GM18867 (cell line): ENCODE measurements around the gene VAMP7.
A peak's percentile ranks its signal among the peaks of the same experiment; 100 is the strongest.
"Not testable (repeated sequence)": the region's sequence is repeated elsewhere in the genome, so short reads cannot be mapped to it uniquely, and the experiment has no call there.

Experiments used
- ATAC-seq: cut with Tn5 transposase; IDR thresholded peaks from one replicate; pipeline ENCODE4 v1.9.1; 2021; ENCODE audit warnings: mild to moderate bottlenecking, moderate library complexity; ENCODE audit not compliant: unreplicated experiment

The VAMP7 gene

DNA sequence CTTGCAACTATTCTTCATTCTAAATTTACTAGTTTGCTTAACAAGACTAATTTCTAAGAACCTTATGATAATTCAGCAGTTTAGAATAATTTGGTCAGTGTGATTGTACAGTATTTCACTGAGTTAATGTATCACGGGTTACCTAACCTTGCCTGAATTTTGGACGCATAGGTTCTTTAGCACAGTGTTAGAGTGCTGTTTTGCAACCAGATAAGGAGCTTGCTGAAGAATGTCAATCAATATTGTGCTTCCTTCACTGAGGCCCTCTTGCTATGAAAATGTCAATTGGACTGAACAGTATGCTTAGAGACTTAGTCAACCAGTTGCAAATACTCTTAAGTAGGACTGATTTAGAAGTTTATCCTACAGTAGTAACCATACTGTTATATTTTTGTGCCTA is 19.6 kb downstream of the VAMP7 start:
- ATAC-seq: no peak

DNA sequence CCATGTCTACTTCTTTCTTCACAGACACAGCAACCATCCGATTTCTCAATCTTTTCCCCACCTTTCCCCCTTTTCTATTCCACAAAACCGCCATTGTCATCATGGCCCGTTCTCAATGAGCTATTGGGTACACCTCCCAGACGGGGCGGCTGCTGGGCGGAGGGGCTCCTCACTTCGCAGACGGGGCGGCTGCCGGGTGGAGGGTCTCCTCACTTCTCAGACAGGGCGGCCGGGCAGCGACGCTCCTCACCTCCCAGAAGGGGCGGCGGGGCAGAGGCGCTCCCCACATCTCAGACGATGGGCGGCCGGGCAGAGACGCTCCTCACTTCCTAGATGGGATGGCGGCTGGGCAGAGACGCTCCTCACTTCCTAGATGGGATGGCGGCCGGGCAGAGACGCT is 26.5 kb downstream of the VAMP7 start:
- ATAC-seq: not testable (repeated sequence)

DNA sequence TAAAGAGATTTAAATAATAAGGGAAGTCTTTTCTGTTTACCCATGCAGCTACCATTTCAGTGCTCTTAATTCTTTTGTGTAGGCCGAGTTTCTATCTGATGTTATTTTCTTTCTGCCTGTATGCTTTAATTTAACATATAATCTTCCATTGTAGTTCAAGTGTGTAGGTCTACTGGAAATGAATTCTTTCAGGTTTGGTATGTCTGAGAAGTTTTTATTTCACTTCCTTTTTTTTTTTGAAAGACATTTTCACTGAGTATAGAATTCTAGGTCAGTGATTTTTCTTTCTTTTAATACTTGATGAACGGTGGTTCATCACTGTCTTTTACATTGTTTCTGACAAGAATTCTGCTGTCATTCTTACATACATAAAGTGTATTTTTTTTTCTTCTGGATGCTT is 42.1 kb downstream of the VAMP7 start:
- no peak for ATAC-seq

DNA sequence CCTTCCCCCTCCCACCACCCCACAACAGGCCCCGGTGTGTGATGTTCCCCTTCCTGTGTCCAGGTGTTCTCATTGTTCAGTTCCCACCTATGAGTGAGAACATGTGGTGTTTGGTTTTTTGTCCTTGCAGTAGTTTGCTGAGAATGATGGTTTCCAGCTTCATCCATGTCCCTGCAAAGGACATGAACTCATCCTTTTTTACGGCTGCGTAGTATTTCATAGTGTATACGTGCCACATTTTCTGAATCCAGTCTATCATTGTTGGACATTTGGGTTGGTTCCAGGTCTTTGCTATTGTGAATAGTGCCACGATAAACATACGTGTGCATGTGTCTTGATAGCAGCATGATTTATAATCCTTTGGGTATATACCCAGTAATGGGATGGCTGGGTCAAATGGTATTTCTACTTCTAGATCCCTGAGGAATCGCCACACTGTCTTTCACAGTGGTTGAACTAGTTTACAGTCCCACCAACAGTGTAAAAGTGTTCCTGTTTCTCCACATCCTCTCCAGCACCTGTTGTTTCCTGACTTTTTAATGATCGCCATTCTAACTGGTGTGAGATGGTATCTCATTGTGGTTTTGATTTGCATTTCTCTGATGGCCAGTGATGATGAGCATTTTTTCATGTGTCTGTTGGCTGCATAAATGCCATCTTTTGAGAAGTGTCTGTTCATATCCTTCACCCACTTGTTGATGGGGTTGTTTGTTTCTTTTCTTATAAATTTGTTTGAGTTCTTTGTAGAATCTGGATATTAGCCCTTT is 49.9 kb downstream of the VAMP7 start:
- not testable (repeated sequence) for ATAC-seq

DNA sequence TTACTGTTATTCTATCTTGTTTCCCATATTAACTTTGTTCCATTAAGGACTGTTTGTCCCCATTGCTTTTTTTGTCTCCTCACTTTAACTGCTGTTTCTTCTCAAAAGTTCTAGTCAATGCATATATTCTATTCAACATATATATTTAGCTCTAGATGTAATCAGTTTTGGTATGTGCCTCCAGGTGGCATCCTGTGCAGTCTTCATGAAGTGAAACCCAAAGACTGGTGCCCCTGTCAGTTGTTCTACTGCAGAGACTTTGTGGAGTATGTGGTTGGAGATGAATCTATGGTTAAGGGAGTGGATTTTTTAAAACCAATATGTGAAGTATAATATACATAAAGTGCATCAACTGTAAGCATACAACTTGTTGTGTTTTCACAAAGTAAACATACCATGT is 57.0 kb downstream of the VAMP7 start:
- no peak for ATAC-seq

DNA sequence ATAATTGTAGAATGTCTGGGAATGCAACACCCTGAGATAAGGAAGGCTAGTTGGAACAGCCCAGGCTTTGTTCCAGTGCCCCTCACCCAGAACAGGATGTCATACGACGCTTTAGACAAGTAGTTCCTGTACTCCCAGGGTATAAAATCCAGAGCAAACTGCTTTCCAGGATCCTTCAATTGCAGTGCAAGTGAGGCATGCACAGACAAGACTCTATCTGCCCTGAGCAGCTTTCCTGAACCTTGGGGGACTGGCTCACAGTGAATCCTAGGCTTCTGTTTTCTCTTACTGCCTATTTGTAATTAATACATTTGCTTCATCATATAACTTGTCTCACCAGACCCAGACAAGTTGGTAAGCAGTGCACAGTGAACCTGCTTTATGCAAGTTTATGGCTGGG is 68.0 kb downstream of the VAMP7 start:
- no peak for ATAC-seq

DNA sequence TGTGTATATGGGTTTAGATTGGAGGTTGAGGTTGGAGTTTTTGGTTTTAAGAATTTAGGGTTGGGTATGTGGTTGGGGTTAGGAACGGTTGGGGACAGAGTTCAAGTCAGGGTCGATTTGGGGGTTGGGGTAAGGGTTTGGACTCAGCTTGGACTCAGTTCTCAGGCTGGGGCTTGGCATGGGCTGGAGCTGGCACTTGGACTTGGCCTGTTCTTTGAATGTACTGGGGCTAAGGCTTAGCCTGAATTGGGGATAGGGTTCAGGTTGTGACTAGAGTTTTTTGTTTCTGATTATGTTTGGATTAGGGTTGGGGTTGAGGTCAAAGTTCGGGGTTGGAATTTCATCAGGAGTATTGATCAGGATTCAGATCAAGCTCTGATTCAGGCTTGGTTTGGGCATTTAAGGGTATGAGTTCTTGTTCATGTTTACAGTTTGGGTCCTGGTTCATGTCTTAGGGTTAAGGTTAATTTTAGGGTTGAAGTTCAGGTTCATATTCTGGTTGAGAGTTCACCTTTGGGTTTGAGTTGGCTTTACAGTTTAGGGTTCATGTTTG is 70.2 kb downstream of the VAMP7 start:
- ATAC-seq: no peak

DNA sequence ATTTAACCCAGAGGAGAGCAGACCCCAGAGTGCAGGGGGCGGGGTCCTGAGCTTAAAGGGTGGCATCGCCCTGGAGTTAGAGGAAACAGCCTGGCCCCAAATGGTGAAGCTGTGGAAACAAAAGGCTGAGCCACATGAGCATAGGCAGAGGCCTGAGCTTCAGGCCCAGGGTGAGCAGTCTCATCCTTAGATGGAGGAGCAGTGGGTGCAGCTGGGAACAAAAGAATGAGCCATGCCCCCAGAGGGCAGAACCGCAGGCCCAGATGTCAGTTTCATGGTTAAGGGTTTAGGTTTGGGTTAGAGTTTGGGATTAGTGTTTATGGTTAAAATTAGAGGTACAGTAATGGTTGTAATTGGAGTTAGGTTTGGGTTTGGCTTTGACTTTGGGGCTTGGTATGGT is 71.9 kb downstream of the VAMP7 start:
- no peak for ATAC-seq

DNA sequence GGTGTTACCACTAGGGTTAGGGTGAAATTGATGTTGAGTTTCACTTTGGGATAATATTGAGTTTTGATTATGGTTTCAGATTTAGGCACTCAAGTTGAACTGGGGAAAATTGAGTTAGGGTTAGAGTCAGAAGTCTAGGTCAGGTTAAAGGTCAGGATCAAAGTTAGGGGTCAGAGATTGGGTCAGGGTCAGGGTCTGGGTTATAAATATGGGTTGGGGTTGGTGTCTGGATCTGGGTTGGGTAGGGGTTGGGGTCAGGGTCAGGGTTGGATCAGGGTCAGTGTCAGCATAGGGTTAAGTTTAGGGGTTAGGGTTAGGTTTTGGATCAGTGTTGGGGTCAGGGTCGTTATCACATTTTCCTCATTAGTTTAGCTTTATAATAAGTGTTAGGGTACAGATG is 73.6 kb downstream of the VAMP7 start:
- ATAC-seq: no peak

DNA sequence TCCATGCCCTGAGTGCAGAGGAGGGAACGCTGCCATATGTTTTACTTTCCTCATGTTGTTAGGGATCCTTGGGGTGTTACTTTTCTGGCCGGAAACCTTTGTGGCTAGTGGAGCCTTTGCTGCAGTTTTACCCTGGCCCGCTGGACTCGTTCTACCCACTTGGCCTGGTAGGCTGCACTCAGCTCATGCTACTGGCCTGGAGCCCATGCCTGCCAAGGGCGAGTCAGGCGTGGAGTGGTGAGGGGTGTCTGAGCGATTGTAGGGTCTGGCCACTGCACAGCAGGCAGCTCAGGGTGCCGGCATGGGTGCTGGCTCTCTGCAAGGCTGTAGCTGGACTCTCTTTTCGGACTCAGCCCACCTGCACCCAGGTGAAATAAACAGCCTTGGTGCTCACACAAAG is 75.0 kb downstream of the VAMP7 start:
- no peak for ATAC-seq

DNA sequence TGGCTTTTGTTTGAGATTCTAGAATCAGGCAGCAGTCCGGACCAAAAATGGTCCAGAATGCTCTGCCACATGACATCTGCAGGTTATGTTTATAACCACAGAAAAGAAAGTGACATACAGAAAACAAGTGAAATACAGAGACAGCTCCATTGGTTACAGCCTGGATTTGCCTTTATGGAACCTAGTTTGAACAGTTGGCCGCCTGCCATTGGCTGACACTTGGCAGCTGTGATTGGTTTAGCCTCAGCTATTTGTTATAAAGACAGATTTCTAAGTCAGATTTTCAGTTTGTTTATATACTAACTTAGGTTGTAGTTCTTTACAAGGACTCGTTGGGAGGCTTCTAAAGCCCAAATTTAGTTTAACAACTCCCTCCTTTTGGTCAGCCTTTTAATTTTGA is 75.5 kb downstream of the VAMP7 start:
- no peak for ATAC-seq

DNA sequence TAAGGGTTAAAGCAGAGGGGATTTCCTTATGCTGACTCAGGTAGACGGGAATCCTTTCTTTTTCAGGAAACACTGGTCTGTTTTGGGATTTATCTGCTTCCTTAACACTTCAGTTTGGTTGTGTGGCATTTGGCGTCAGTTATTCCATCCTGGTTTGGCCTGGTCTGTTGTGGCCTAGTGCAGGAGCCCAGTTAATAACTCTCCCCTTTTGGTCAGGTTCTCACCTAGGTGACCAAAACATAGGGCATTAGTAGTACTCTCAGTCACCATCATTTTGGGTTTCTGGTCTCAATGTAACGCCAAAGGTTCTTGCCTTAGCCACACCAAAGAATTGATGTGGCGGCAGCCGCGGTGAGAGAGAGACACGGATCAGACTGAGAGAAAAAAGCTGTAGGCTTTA is 76.7 kb downstream of the VAMP7 start:
- ATAC-seq: no peak

DNA sequence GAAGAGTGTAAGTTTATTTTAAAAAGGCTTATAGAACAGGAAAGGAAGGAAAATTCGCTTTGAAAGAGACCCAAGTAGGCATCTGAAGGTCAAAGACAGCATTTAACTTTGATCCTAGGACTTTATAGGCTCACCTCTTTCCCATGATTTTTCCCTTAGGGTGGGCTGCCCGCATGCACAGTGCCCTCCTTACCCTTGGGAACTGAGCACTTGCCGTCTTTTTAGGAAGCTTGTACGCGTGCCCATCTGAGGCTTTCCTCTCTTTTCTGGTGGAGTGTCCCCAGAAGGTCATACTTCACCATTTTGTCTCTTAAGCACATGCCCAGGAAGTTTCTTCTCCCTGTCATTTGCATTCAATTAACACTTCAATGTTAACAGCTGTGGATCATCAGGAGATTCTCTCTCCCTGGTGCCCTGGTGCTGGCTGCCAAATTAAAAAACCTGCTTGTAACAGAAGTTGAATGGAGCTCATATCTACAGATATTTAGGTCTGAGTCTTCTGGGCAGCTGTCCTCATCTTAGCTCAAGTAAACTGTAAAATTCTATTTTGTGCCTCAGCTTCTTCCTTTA is 78.0 kb downstream of the VAMP7 start:
- ATAC-seq: no peak

DNA sequence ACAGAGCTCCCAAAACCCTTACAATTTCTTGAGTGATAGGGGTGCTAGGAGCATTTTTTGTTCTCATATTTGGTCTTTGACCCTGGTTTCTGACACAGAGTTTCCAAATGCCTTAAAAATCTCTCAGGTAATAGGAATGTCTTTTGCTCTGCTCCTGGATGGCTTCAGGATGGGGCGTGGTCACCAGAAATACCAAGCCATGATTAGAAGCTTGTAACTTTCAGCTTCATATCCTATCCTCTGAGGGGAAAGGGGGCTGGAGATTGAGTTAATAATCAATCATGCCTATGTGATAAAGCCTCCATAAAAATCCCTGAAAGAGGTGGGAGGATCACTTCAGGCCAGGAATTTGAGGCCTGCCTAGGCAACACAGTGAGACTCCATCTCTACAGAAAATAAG is 81.8 kb downstream of the VAMP7 start:
- no peak for ATAC-seq

DNA sequence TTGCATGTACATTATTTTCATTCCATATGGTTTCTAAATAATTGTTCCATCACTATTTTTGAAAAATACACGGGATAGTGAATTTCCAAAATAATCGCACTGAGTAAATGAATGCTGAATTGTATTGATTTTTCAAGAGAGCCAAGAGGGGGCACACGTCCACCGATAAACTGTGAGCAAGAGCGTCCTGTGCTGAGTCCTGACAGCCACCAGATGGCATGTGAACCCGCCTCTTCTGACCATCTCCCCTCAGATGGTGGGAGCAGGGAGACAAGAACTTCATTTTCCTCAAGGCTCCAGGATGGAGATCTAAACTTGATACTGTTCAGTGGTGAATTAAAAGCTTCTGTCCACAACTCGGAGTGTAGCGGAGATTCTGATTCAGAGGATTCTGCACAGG is 85.7 kb downstream of the VAMP7 start:
- ATAC-seq: peak; percentile 70

DNA sequence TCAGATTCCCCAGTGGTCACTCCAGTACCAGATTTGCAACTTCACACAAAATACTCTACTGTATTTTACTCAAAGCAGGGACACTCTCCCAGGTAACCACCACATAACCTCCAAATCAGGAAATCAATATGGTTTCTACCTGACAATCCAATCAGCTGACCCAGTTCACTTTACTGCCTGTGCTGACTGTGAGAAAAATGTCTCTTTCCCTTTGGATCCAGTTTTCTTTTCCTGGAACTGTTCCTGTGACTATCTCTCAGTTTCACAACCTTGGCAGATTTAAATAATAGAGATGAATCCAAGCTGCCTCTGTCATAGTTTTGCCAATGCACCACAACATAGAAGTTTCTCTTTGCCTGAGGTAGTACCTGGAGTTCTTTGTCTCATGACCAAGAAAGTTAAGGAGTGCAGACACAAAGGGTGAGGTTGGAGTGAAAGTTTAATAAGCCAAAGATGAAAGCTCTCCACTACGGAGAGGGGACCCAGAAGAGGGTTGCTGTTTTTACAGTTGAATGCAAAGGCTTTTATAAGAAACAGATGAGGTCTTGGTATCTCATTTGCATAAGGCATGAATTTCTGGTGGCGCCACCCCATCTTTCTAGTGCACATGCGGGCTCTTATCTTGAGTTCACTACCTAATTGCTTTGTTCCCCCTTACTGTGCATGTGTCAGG is 86.6 kb downstream of the VAMP7 start:
- ATAC-seq: no peak

DNA sequence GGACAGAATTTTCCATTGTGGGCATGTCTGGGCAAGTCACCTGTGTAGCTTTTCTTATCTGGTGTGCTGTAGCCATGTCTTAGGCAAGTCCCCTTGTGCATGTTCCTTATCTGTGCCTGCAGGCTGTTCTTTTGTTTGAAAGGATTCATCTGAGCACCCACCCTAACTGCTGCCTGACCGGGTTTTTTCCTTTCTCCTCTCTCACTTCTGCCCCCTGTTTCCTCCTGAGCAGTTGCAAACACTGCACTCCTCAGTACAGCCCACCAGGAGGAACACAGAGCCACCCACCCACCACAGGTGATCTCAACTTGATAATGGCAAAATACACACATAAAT is 87.1 kb downstream of the VAMP7 start:
- ATAC-seq: no peak

DNA sequence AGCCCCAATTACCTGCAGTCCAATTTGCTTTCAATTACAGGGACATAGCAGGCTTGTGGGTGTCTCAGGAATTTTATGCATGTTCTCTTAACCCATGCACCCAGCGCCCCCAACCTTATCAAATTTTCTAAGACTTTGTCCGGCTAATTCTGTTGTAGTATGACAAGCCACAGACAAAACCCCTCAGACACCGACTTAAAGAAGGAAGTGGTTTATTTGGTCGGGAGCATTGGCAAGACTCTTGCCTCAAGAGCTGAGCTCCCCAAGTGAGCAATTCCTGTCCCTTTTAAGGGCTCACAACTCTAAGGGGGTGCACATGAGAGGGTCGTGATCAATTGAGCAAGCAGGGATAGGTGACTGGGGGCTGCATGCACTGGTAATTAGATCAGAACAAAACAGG is 87.6 kb downstream of the VAMP7 start:
- ATAC-seq: no peak

DNA sequence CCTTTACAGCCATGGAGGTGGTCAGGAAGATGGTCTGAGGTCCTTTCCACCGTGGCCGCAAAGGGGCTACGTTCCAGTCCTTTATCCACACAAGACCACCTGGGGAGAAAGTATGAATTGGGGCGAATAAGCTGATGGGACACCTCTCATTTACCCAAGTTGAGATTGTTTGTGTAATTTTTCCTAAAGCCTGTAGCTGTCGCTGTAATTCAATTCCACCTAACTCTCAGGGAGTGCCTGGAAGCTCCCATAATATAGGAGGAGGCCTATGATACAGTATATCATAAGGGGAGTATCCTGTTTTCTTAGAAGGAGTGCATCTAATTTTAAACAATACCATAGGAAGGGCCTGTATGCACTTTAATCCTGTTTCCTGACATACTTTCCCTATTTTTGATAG is 90.5 kb downstream of the VAMP7 start:
- not testable (repeated sequence) for ATAC-seq

DNA sequence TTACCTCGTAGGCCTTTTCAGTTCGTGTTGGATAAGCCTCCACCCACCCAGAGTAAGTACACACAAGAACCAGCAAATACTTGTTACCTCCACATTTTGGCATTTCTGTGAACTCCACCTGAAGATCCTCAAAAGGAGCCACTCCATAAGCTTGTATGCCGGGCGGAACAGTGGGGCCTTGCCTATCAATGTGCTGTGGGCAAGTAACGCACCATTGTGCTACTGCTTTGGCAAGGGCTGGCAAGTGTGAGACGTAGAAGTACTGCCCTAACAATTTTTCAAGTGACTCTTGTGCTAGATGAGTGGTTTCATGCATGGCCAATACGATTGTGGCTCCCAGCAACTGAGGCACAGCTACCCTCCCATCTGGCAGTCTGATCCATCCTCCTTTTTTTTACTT is 91.1 kb downstream of the VAMP7 start:
- not testable (repeated sequence) for ATAC-seq

DNA sequence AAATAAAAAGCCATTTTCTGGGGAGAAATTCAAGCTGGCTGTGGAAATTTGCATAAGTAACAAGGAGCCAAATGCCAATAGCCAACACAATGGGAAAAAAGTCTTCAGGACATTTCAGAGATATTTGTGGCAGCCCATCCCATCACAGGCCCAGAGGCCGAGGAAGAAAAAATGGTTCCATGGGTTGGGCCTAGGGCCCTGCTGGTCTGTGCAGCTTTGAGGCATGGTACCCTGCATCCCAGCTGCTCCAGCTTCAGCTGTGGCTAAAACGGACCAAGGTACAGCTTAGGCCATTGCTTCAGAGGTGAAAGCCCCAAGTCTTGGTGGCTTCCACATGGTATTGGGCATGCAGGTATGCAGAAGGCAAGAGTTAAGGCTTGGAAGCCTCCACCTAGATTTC is 102.2 kb downstream of the VAMP7 start:
- no peak for ATAC-seq

DNA sequence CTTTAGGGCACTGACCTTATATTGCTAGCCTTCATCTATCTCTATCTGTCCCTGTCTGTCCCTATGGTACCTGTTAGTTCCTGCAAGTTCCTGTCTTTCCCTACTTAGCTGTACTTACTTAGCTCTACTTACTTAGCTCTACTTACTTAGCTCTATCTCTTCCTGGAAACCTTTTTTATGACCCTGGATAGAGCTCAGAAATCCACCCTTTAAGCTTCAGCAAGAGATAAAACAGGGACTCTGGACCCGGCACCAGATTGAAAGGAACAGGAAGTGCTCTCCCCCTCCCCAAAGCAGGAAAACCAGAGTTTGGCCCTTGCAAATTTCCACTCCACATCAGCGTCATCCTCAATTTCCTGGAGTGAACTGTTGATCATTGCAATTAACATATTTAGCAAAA is 104.1 kb downstream of the VAMP7 start:
- ATAC-seq: no peak
